ENCODE results near the gene ZNF267. TPM values are rescaled to one million over a fixed set of nuclear protein-coding genes. Genes with fewer than 3 reads are reported as not detected.
A peak's percentile ranks its signal among the peaks of the same experiment; 100 is the strongest.
"Not testable (repeated sequence)": the region's sequence is repeated elsewhere in the genome, so short reads cannot be mapped to it uniquely, and the experiment has no call there.

Gene ZNF267
- total RNA-seq (13.2 and 16.7 TPM in 2 replicates), polyA plus RNA-seq (8.6 and 8.7 TPM in 2 replicates)

GRCh38 chr16:31873556-31874365 lies at the start of gene ZNF267:
TSS of gene ZNF267 (plus strand) at chr16:31873807. CDS start at chr16:31873967, 160 bp downstream.
- peak within 1 kb of the TSS; percentile 97 for H3K4me3 ChIP-seq
- peak within 1 kb of the TSS; percentile 98 for H3K27ac ChIP-seq
- no peaks in the 10 kb centered on the region for H3K36me3 ChIP-seq
- H3K4me1 ChIP-seq (ENCODE audit: low read depth), result peaks cover 10% of the 10 kb centered on the region
- TF ChIP-seq CTCF (IDR thresholded peaks at IDR 0.05; ENCODE audit: low read depth, low read length), result no peak
- DNase-seq (ENCODE audit: low read depth in 1 of 2, low spot score in 1 of 2), result peak; percentile 94 to 98
- no peaks in the 10 kb centered on the region for H3K27me3 ChIP-seq
- H3K9me3 ChIP-seq (ENCODE audit: low read depth), result no peaks in the 10 kb centered on the region

- no peaks in the 10 kb centered on the region for H3K27me3 ChIP-seq
- DNase-seq (ENCODE audit: low read depth in 1 of 2, low spot score in 1 of 2), result no peak
Measured at GRCh38 chr16:31833047-31833446, 40.6 kb upstream of the ZNF267 start.

GRCh38 chr16:31836396-31836795 lies 37.2 kb upstream of the ZNF267 start:
- not testable (repeated sequence) for H3K27ac ChIP-seq; H3K9me3 ChIP-seq (ENCODE audit: low read depth)

More at GRCh38 chr16:31833047-31833446, 40.6 kb upstream of the ZNF267 start:
- TF ChIP-seq CTCF (IDR thresholded peaks at IDR 0.05; ENCODE audit: low read depth, low read length), result no peak
- no peaks in the 10 kb centered on the region for H3K9me3 ChIP-seq (ENCODE audit: low read depth)
- no peaks in the 10 kb centered on the region for H3K36me3 ChIP-seq
- H3K4me1 ChIP-seq (ENCODE audit: low read depth), result no peaks in the 10 kb centered on the region
- H3K27ac ChIP-seq, result no peak overlapping the region
- H3K4me3 ChIP-seq, result no peak overlapping the region

GRCh38 chr16:31842864-31843263 lies 30.7 kb upstream of the ZNF267 start:
- H3K36me3 ChIP-seq, result no peaks in the 10 kb centered on the region
- H3K9me3 ChIP-seq (ENCODE audit: low read depth), result no peaks in the 10 kb centered on the region
- no peaks in the 10 kb centered on the region for H3K27me3 ChIP-seq
- no peak for TF ChIP-seq CTCF (IDR thresholded peaks at IDR 0.05; ENCODE audit: low read depth, low read length)
- no peak overlapping the region for H3K4me3 ChIP-seq
- no peak for DNase-seq (ENCODE audit: low read depth in 1 of 2, low spot score in 1 of 2)
- no peak overlapping the region for H3K27ac ChIP-seq
- no peaks in the 10 kb centered on the region for H3K4me1 ChIP-seq (ENCODE audit: low read depth)

More at GRCh38 chr16:31836396-31836795, 37.2 kb upstream of the ZNF267 start:
- H3K36me3 ChIP-seq; H3K4me3 ChIP-seq; DNase-seq (ENCODE audit: low read depth in 1 of 2, low spot score in 1 of 2); H3K4me1 ChIP-seq (ENCODE audit: low read depth); H3K27me3 ChIP-seq: not testable (repeated sequence)

GRCh38 chr16:31848572-31848971 lies 25.0 kb upstream of the ZNF267 start:
- DNase-seq (ENCODE audit: low read depth in 1 of 2, low spot score in 1 of 2), result not testable (repeated sequence)

GRCh38 chr16:31853291-31853690 lies 20.3 kb upstream of the ZNF267 start:
- DNase-seq (ENCODE audit: low read depth in 1 of 2, low spot score in 1 of 2), result no peak
- H3K27me3 ChIP-seq, result no peaks in the 10 kb centered on the region
- H3K4me3 ChIP-seq, result no peak overlapping the region
- TF ChIP-seq CTCF (IDR thresholded peaks at IDR 0.05; ENCODE audit: low read depth, low read length), result no peak
- no peaks in the 10 kb centered on the region for H3K36me3 ChIP-seq
- H3K27ac ChIP-seq, result no peak overlapping the region
- no peaks in the 10 kb centered on the region for H3K9me3 ChIP-seq (ENCODE audit: low read depth)
- H3K4me1 ChIP-seq (ENCODE audit: low read depth), result no peaks in the 10 kb centered on the region

More at GRCh38 chr16:31848572-31848971, 25.0 kb upstream of the ZNF267 start:
- not testable (repeated sequence) for H3K36me3 ChIP-seq; H3K4me3 ChIP-seq; H3K9me3 ChIP-seq (ENCODE audit: low read depth); H3K27me3 ChIP-seq; H3K4me1 ChIP-seq (ENCODE audit: low read depth); H3K27ac ChIP-seq
